GDM1 (cell line): Measurements from ENCODE around the gene SDR42E1.

Experiments used
- DNase-seq: peaks from one replicate; lab custom pipeline; 2025; lab: John Stamatoyannopoulos, UW

Gene SDR42E1

GRCh38 chr16:81939164-81940056 lies 71.9 kb downstream of the SDR42E1 start:
- no peak for DNase-seq
